SW 1271 (cell line): ENCODE measurements around the gene MRM3.
"Not testable (repeated sequence)": the region's sequence is repeated elsewhere in the genome, so short reads cannot be mapped to it uniquely, and the experiment has no call there.

ENCODE experiments used
- DNase-seq, 2 experiments: peaks; one replicate each; lab custom pipeline; 2025; lab: John Stamatoyannopoulos, UW

MRM3 gene

DNA sequence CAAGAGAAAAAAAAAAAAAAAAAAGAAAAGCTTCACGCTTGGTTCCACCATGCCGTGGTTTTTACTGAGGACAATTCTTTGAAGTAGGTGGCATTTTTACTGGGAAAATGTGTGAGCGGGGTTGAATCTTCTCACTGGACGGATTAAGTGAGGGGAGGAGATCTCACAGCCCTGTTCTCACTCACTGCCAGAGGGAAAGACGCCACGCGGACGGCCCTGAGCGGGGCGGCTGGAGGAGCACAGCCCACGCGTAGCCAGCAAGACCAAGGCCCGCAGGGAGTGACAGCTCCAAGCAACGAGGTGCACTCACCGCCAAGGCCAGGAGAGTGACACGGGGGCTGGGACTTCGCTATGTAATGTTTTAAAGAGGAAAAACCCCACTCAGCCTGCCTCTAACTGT, 43.1 kb downstream of the MRM3 start:
- DNase-seq, result no peak

DNA sequence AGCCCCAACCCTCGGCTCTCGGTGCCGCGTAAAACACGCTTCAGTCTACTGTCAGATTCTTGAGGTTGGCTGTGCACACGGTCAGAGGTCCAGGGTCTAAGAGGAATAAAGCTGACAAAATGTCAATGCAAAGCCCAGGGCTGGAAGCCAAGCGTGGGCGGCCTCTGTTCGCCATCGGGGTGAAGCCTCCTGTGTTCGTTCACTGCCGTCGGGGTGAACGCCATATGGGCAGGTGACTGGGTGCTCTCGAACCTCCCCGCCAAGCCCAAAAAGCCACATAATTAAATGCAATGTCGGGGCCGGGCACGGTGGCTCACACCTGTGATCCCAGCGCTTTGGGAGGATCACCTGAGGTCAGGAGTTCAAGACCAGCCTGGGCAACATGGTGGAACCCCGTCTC, 44.6 kb downstream of the MRM3 start:
- no peak for DNase-seq

GRCh38 chr17:828761-829160, 46.6 kb downstream of the MRM3 start:
- DNase-seq, result no peak

DNA sequence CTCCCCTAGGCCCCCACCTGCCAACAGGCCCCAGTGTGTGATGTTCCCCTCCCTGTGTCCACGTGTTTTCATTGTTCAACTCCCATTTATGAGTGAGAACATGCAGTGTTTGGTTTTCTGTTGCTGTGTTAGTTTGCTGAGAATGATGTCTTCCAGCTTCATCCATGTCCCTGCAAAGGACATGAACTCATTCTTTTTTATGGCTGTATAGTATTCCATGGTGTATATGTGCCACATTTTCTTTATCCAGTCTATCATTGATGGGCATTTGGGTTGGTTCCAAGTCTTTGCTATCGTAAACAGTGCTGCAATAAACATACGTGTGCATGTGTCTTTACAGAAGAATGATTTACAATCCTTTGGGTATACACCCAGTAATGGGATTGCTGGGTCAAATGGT, 47.5 kb downstream of the MRM3 start:
- not testable (repeated sequence) for DNase-seq

GRCh38 chr17:830381-830780, 48.2 kb downstream of the MRM3 start:
- no peak for DNase-seq

- DNase-seq, result no peak
Observed at GRCh38 chr17:830950-831349, 48.8 kb downstream of the MRM3 start.

DNA sequence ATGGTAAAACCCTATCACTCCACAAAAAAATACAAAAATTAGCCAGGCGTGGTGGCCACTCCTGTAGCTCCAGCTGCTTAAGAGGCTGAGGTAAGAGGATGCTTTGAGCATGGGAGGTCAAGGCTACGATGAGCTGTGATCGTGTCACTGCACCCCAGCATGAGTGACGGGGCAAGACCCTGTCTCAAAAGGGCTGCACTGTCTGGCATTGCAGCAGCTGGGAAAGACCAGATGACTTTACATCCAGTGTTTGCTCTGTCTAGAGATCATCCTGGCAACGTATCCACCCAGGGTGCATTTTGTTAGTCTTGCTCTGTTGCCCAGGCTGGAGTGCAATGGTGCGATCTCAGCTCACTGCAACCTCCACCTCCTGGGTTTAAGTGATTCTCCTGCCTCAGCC, 52.0 kb downstream of the MRM3 start:
- DNase-seq, result no peak

- DNase-seq, result peak in 1 of 2 experiments; percentile 22
Observed at GRCh38 chr17:835263-835662, 53.1 kb downstream of the MRM3 start.

- not testable (repeated sequence) for DNase-seq
Observed at GRCh38 chr17:835721-836120, 53.6 kb downstream of the MRM3 start.

GRCh38 chr17:836151-836550, 54.0 kb downstream of the MRM3 start:
- DNase-seq, result no peak

GRCh38 chr17:838486-838885, 56.3 kb downstream of the MRM3 start:
- DNase-seq, result no peak

GRCh38 chr17:841313-841712, 59.2 kb downstream of the MRM3 start:
- no peak for DNase-seq
